Measurements from ENCODE around the gene CFAP20.
A peak's percentile ranks its signal among the peaks of the same experiment; 100 is the strongest.

Gene CFAP20

GRCh38 chr16:58126451-58126961 lies 2.7 kb downstream of the CFAP20 start:
- no peak for TF ChIP-seq CTCF (IDR thresholded peaks at IDR 0.05; ENCODE audit: low read depth, low read length)
- no peak overlapping the region for H3K4me3 ChIP-seq (ENCODE audit: low read depth, low read length)
- in situ Hi-C loops (cut with HindIII; ENCODE audit: low sequenced_read_pairs): no loop called here

GRCh38 chr16:58125781-58126335 lies 3.3 kb downstream of the CFAP20 start:
- H3K4me3 ChIP-seq (ENCODE audit: low read depth, low read length): no peak overlapping the region
- no peak for TF ChIP-seq CTCF (IDR thresholded peaks at IDR 0.05; ENCODE audit: low read depth, low read length)
- in situ Hi-C loops (cut with HindIII; ENCODE audit: low sequenced_read_pairs): no loop called here
- no peak for DNase-seq (ENCODE audit: low read depth, low spot score)

More at GRCh38 chr16:58126451-58126961, 2.7 kb downstream of the CFAP20 start:
- DNase-seq (ENCODE audit: low read depth, low spot score): no peak

GRCh38 chr16:58125041-58125440 lies 4.1 kb downstream of the CFAP20 start:
- no peak overlapping the region for H3K4me3 ChIP-seq (ENCODE audit: low read depth, low read length)
- TF ChIP-seq CTCF (IDR thresholded peaks at IDR 0.05; ENCODE audit: low read depth, low read length): no peak
- in situ Hi-C loops (cut with HindIII; ENCODE audit: low sequenced_read_pairs): no loop called here
- no peak for DNase-seq (ENCODE audit: low read depth, low spot score)

- TF ChIP-seq CTCF (IDR thresholded peaks at IDR 0.05; ENCODE audit: low read depth, low read length): no peak
- H3K4me3 ChIP-seq (ENCODE audit: low read depth, low read length): no peak overlapping the region
- peak; percentile 18 for DNase-seq (ENCODE audit: low read depth, low spot score)
- in situ Hi-C loops (cut with HindIII; ENCODE audit: low sequenced_read_pairs): no loop called here
Measured at GRCh38 chr16:58124601-58124915, 4.6 kb downstream of the CFAP20 start.

- in situ Hi-C loops (cut with HindIII; ENCODE audit: low sequenced_read_pairs): no loop called here
- no peak for DNase-seq (ENCODE audit: low read depth, low spot score)
- TF ChIP-seq CTCF (IDR thresholded peaks at IDR 0.05; ENCODE audit: low read depth, low read length): no peak
- no peak overlapping the region for H3K4me3 ChIP-seq (ENCODE audit: low read depth, low read length)
Measured at GRCh38 chr16:58123896-58124600, 5.1 kb downstream of the CFAP20 start.

GRCh38 chr16:58121132-58121531 lies 8.0 kb downstream of the CFAP20 start:
- no peak overlapping the region for H3K4me3 ChIP-seq (ENCODE audit: low read depth, low read length)
- no peak for TF ChIP-seq CTCF (IDR thresholded peaks at IDR 0.05; ENCODE audit: low read depth, low read length)
- DNase-seq (ENCODE audit: low read depth, low spot score): no peak
- in situ Hi-C loops (cut with HindIII; ENCODE audit: low sequenced_read_pairs): no loop called here
